Measurements from ENCODE around the gene RFTN2.

DNA sequence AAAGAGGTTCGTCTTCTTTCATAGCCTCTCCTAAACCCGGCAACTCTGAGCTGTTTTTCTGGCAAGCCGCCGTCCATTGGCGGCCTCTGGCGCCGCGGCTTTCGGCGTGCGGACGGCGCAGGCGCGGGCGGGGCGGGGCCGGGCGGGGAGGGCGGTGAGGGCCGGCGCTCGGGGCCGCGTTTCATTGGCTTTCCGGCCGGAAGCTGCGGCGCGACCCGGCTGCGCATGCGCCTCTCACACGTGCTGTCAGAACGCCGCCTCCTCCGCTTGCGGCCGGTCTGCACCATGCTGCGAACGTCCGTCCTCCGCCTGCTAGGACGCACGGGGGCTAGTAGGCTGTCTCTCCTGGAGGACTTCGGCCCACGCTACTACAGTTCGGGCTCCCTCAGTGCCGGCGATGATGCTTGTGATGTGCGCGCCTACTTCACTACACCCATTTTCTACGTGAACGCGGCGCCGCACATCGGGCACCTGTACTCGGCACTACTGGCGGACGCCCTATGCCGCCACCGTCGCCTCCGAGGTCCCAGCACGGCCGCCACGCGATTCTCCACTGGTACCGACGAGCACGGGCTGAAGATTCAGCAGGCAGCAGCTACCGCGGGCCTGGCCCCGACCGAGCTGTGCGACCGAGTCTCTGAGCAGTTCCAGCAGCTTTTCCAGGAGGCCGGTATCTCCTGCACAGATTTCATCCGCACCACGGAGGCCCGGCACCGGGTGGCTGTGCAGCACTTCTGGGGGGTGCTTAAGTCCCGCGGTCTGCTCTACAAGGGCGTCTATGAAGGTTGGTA is 29.9 kb upstream of the RFTN2 start, which contains the start of gene MARS2:
- TF ChIP-seq, protein P1, sequence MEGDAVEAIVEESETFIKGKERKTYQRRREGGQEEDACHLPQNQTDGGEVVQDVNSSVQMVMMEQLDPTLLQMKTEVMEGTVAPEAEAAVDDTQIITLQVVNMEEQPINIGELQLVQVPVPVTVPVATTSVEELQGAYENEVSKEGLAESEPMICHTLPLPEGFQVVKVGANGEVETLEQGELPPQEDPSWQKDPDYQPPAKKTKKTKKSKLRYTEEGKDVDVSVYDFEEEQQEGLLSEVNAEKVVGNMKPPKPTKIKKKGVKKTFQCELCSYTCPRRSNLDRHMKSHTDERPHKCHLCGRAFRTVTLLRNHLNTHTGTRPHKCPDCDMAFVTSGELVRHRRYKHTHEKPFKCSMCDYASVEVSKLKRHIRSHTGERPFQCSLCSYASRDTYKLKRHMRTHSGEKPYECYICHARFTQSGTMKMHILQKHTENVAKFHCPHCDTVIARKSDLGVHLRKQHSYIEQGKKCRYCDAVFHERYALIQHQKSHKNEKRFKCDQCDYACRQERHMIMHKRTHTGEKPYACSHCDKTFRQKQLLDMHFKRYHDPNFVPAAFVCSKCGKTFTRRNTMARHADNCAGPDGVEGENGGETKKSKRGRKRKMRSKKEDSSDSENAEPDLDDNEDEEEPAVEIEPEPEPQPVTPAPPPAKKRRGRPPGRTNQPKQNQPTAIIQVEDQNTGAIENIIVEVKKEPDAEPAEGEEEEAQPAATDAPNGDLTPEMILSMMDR (conservative IDR thresholded peaks at IDR 0.05; ENCODE audit: low read depth in 2 of 2): 0 out of 4 replicates have a peak, but pooled peaks of 1 of the 2 experiments have one; percentile 12
- no peak for TF ChIP-seq EZH2 (IDR thresholded peaks at IDR 0.05; ENCODE audit: low read depth, unreplicated experiment)
- TF ChIP-seq, protein P2, sequence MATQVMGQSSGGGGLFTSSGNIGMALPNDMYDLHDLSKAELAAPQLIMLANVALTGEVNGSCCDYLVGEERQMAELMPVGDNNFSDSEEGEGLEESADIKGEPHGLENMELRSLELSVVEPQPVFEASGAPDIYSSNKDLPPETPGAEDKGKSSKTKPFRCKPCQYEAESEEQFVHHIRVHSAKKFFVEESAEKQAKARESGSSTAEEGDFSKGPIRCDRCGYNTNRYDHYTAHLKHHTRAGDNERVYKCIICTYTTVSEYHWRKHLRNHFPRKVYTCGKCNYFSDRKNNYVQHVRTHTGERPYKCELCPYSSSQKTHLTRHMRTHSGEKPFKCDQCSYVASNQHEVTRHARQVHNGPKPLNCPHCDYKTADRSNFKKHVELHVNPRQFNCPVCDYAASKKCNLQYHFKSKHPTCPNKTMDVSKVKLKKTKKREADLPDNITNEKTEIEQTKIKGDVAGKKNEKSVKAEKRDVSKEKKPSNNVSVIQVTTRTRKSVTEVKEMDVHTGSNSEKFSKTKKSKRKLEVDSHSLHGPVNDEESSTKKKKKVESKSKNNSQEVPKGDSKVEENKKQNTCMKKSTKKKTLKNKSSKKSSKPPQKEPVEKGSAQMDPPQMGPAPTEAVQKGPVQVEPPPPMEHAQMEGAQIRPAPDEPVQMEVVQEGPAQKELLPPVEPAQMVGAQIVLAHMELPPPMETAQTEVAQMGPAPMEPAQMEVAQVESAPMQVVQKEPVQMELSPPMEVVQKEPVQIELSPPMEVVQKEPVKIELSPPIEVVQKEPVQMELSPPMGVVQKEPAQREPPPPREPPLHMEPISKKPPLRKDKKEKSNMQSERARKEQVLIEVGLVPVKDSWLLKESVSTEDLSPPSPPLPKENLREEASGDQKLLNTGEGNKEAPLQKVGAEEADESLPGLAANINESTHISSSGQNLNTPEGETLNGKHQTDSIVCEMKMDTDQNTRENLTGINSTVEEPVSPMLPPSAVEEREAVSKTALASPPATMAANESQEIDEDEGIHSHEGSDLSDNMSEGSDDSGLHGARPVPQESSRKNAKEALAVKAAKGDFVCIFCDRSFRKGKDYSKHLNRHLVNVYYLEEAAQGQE (IDR thresholded peaks at IDR 0.05; ENCODE audit: unreplicated experiment): no peak

Data from GM23338 (cell line).